GM21825 (cell line): ENCODE data around the gene FN1.
A peak's percentile ranks its signal among the peaks of the same experiment; 100 is the strongest.
"Not testable (repeated sequence)": the region's sequence is repeated elsewhere in the genome, so short reads cannot be mapped to it uniquely, and the experiment has no call there.

Experiments used
- ATAC-seq: cut with Tn5 transposase; IDR thresholded peaks from one replicate; pipeline ENCODE4 v1.9.1; 2021; ENCODE audit warnings: mild to moderate bottlenecking, moderate library complexity; ENCODE audit not compliant: unreplicated experiment

FN1 gene

DNA sequence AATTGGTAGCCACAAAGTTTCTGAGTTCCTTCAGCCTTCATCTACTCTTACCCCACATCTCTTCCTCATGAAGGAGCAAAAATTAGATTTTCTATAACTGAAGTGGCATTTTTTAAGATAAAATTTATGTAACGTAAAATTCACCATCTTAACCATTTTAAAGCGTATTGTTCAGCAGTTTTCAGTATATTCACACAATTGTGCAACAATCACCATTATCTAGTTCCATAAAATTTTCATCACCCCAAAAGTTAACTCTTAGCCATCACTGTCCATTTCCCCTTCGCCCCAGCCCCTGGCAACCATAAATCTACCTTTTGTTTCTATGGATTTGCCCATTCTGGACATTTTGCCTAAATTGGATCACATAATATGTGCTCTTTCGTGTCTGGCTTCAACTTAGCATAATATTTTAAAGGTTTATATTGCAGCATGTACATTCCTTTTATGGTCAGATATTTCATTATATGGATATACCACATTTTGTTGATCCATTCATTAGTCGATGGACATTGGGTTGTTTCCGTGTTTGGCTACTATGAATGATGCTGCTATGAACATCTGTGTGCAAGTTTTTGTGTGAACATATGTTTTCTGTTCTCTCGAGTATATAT lies 79.4 kb downstream of the FN1 start:
- no peak for ATAC-seq

DNA sequence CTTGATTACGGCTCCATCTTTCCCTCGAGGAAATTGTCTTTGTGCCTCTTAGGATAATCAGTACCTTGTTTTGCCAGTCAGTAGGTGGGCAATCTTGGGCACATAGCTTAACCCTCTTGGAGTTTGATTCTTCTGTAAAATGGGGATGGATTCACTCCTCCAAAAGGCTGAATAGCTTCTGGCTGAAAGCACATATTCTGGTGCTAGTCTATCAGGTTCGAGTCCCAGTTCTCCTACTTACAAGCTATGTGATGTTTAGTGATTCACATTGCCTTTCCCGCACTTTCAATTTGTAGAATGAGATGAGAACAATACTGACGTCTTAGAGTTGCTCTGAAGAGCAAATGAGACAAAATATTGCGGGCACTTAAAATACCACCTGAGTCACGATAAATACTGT lies 80.1 kb downstream of the FN1 start:
- no peak for ATAC-seq

DNA sequence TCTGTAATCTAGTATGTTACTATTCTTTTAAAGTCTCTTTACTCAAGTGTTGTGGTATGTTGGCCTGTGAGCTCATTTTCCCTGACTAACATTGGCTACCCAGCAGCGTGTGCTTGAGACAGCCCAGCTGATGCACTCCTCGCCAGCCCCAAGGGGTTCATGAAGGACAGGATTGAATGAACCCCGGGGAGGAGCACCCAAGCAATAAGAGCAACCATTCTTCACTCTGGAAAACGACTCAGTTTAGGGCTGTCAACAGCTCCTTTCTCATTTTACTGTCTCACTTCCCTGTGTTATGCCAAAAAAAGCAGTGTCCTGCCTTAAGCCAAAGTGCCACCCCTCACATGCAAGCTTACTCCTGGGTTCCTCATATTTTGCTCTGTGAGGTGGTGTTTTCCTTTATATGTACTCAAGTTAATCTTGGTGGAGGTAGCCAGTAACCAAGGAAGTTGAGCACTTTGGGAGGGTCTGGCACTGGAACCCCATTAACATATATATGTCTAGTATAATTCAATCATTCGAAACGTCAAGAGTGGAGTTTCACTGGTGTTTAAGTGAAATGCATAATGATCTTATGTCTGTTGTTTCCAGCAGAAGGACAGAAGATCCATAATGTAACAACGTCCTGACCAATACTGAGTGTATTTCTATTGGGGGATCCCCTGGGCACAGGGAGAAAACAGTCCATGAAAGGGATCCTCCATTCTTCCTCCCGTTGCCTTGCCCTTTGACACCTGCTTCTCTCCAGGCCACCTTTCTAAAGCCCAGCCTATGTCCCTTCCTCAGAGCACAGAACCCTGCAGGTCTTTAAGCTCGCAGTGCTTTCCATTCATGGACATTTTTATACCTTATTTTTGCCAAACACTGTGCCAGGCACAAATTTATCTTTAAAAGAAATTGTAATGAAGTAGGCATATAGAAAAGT lies 80.8 kb downstream of the FN1 start:
- ATAC-seq: no peak

DNA sequence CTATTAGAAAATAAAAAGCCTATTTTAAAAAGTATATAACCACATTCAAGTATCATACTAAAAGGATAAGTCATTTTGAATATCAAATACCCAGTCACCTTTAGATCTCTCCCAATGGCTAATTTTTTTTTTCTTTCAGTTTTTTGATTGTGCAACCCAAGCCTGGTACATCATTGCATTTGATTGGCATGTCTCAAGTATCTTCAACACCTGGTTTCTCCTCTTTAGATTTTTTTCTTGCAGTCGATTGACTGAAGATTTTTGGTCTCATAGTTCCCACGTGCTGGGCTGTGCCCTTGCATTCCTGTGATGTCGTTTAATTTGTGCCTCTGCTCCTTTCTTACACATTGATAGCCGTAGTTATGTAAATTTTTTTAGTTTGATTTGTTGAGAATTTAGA lies 83.3 kb downstream of the FN1 start:
- no peak for ATAC-seq

DNA sequence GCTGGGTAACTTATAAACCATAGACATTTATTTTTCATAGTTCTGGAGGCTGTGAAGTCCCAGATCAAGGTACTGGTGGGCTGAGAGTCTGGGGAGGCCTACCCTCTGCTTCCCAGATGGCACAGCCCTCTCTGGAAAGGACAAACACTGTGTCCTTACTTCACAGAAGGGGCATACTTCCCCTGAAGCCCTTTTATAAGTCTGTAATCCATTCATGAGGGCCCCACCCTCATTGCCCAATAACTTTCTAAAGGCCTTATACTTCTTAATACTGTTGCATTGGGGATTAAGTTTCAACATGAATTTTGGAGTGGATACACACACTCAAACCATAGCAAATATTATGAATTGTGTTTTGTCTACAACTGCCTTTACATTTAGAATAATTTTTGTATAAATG lies 88.0 kb downstream of the FN1 start:
- ATAC-seq: no peak

DNA sequence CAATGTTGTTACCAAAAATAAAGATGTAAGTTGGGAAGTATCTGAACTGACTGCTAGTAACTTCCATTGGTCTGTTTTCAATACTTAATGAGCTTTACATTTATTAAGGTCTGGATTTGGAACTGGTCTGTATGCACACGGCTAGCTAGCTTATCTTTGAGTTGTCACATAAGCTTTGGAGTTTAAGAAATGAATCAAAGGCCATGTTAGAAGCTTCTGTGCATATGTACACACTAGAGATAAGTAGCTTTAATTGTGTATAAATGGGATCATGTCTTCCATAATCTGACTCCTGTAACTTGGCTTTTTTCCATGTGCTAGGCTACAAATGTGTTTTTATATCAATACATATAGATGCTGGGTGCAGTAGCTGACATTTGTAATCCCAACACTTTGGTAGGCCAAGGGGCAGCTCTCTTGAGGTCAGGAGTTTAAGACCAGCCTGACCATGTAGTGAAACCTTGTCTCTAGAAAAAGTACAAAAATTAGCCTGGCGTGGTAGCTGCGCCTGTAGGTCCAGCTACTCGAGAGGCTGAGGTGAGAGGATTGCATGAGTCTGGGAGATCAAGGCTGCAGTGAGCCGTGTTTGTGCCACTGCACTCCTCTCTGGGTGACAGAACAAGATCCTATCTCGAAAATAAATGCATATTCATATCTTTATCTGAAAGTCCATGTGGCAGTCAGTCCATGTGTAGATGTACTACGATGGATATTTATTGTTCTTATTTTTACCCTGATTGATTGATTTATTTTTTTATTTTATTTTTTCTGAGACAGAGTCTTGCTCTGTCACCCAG lies 96.8 kb downstream of the FN1 start:
- ATAC-seq: no peak

DNA sequence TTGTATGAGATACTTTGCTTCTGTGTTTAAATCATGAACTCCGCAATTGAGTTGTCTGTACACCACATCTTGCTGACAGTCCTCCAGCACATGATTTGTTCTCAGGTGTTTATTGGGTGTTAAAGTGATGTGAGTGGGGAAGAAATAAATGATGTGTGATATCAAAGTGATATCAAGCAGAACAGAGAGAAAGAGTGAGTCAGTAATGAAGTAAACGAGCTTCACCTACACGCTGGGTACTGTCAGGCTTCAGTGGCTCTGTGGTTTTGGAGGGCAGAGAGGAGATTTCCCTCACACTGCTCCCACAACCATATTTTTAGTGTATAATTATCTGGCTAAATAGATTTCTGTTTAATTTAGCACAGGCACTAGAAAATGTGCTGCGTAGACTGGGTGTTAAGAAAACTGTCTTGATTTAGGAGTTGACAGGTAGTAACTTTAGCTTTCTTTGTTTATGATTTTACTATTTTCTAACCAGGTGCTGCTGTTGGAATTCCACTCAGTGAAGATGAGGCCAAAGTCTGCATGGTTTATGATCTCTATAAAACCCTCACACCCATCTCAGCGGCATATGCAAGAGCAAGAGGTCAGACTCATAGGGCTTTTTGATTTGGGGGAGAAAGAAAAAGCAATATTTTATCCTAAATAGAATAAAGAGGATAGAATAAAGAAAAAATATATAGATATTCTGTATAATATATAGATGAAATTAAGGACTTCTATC lies 102.8 kb downstream of the FN1 start:
- peak; percentile 94 for ATAC-seq

DNA sequence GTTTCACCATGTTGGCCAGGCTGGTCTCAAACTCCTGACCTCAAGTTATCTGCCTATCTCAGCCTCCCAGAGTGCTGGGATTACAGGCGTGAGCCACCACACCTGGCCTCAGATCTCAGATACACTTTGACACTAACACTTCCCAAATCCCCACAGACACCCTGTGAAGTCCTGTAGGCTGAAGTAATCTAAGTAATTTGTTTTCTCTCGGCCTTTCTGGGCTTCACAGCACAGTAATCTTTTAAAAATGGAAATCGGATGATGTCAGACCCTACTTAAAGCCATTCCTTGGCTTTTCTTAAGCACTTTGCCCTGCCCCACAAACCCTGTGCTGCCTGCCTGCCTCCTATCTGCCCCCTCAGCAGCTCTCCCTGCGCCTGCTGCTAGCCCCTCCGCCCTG lies 107.8 kb downstream of the FN1 start:
- ATAC-seq: no peak

DNA sequence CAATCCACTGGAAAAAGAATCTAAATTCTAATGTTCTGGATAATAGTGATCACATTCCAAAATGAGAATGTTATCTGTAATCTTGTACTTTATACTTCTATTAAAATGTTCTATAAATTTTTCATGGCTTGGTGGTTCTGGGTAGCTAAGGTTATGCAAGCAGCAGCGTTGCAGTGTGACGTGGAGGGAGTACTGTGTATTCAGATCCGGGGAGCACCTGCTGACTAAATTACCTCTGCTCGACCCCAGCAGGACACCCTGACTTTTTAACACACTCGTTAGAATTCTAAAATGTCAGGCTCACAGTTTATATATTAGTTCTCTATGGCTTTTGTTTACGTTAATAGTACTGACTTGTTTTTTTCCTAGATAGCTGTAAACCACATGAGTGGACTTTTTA lies 111.1 kb downstream of the FN1 start:
- ATAC-seq: no peak

DNA sequence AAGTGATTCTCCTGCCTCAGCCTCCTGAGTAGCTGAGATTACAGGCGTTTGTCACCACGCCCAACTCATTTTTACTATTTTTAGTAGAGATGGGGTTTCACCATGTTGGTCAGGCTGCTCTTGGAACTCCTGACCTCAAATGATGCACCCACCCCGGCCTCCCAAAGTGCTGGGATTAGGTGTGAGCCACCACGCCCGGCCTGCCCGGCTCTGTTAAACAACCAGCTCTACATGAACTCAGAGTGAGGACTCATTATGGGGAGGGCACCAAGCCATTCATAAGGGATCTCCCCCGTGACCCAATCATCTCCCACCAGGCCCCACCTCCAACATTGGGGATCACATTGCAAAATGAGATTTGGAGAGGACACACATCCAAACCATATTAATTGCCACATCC lies 115.2 kb downstream of the FN1 start:
- no peak for ATAC-seq

DNA sequence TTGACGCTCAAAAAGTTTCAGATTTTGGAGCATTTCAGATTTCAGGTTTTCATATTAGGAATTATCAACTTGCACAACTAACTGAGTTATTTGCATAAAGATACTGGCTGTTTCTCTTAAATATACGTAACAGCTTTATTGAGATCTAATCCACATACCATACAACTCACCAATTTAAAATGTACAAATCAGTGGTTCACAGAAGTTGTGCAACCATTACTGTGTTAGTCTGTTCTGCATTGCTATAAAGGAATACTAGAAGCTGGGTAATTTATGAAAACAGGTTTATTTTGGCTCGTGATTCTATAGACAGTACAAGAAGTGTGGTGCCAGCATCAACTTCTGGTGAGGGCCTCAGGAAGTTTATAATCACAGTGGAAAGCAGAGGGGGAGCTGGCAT lies 115.8 kb downstream of the FN1 start:
- no peak for ATAC-seq

DNA sequence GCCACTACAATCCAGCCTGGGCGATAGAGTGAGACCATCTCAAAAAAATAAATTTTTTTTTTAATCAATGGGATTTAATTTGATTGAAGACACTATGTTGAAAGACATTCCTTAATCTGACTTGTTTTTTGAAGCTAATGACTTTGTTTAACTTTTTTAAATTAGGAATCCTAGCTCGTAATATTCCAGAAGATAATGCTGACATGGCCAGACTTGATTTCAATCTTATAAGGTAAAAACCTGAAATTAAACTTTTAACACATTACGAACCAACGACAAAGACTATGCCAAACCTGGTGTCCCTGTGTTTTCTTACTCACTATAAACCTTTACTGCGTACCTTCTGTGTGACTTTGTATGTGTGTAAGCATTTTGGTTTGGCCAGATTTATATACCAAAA lies 116.4 kb downstream of the FN1 start:
- ATAC-seq: no peak

DNA sequence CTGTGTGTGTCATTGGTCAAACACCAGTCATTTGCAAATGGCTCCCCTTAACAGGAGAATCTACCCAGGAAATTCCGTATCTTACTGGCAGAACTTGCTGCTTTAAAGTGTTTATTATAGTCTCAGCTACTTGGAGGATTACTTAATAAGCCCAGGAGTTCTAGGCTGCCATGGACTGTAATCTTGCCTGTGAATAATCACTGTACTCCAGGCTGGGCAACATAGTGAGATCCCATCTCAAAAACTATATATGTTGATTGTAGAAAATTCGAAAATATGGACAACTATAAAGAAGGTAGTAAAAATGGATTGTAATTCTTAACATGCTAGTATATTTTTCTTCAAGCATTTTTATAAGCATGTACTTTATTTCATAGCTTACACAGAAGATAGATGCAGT lies 119.5 kb downstream of the FN1 start:
- ATAC-seq: no peak

DNA sequence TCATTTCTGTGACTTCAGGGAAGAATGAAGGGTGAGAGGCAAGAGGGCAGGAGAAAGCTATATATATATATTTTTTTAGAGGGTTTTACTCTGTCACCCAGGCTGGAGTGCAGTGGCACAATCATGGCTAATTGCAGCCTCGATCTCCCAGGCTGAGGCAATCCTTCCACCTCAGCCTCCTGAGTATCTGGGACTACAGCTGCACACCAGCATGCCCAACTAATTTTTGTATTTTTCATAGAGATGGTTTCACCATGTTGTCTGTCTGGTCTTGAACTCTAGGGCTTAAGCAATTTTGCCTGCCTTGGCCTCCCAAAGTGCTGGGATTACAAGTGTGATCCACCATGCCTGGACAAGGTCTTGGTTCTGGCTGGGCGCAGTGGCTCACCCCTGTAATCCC lies 120.6 kb downstream of the FN1 start:
- ATAC-seq: no peak

DNA sequence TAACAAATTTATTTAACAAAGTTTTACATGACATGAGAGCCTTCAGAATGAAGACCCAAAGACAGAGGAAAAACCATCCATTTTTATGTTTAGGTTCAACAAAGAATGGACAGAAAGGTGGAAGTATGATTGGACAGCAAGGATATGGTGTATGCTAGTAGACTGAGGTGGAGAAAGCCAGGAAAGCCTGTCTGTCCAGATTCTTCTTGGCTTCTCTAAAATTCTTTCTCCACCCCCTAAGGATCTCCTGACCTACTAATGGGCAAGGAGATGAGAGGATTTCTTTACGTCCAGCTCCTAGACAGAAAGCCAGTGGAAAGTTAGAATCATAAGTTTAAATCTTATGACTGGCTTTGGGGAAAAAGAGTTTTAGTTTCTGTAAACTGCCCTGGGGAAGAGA lies 121.0 kb downstream of the FN1 start:
- no peak for ATAC-seq

DNA sequence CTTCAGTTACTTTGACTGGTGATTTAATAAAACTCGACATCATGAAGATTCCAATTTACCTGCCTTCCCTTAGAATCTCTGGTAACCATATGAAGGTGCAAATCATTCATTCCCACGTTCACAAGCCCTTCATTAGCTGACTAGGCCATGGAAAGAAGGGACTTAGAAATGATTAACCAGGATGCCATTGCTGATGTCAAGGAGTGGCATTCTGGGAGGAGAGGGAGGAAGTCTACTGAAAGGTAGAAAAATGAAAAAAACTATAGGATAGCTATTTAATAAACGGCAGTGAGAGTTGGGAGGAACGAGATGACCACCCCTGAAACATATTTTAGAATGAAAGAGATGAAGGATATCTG lies 122.6 kb downstream of the FN1 start:
- ATAC-seq: no peak

DNA sequence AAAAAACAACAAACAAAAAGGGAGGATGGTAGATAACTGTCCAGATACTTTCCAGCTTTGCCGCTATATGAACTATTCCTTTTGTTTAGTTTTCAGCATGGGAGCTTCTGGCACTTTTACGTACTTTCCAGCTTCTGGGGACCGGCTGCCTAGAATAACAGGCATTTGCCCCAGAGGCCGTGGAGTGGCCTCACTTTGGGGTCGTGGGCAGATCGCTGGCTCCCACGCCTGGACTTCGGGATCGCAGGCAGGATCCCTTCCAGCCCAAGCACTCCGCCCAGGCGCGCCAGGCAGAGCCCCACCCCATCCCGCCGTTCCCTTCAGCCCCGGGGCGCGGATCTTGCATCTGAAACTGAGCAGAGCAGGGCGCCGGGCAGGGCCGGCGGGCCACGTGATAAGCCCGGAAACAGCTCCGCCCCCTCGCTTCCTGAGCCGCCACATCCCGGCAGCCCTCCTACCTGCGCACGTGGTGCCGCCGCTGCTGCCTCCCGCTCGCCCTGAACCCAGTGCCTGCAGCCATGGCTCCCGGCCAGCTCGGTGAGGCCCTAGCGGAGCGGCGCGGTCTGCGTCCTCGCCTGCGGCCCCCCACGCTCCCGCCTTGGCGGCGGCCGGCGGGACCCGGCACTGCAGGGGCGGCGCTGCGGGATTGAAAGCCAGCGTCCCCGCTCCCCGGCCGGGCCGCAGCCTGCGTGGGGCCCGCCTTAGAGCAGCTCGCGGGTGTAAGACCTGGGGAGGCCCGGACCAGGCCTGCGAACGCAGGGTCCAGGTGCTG lies 124.1 kb downstream of the FN1 start, which contains the start of gene ATIC:
Gene ATIC (plus strand): TSS at position 435 of the 772 bp plus-strand sequence. CDS start 84 bp downstream, at position 519.
- ATAC-seq: peak; percentile 99

DNA sequence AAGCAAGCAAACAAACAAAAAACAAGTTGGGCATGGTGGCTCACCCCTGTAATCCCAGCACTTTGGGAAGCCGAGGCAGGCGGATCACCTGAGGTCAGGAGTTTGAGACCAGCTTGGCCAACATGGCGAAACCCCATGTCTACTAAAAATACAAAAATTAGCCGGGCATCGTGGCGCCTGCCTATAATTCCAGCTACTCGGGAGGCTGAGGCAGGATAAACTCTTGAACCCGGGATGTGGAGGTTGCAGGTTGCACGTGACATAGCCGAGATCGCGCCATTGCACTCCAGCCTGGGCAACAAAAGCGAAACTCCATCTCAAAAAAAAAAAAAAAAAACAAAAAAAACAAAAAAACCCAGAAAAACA lies 124.6 kb downstream of the FN1 start:
- not testable (repeated sequence) for ATAC-seq
